ENCODE results near the gene FAM120B. TPM values are rescaled to one million over a fixed set of nuclear protein-coding genes. Genes with fewer than 3 reads are reported as not detected.

Gene FAM120B
- total RNA-seq, 1 experiment from 2014 or later: 25.2 TPM

- TF ChIP-seq MAX (IDR thresholded peaks at IDR 0.05): no peak
- TF ChIP-seq SRF (IDR thresholded peaks at IDR 0.05; ENCODE audit: low read depth): no peak
- no peak for TF ChIP-seq SP1 (IDR thresholded peaks at IDR 0.05; ENCODE audit: low read depth)
- TF ChIP-seq ATF3 (IDR thresholded peaks at IDR 0.05): no peak
- no peak for TF ChIP-seq RAD21 (IDR thresholded peaks at IDR 0.05; ENCODE audit: low read depth)
Observed at GRCh38 chr6:170288852-170289179, 17.7 kb upstream of the FAM120B start (continued).

- Histone ChIP-seq H3K9me3 (ENCODE audit: control insufficient read depth in 1 of 2, insufficient read depth in 1 of 2, low read depth in 1 of 2, low read length in 2 of 2) (no peaks in the 10 kb centered on the region), H3K27ac (ENCODE audit: low read depth, low read length) (no peak overlapping the region), H3K9me2 (ENCODE audit: insufficient read depth) (no peaks in the 10 kb centered on the region), H4K20me1 (ENCODE audit: insufficient read depth) (no peaks in the 10 kb centered on the region), H3K79me2 (ENCODE audit: insufficient read depth, low read length) (no peaks in the 10 kb centered on the region), H3K27me3 (ENCODE audit: insufficient read depth, low read length) (peaks cover 4% of the 10 kb centered on the region; the same call in 1 of the 2 replicates), H3K4me2 (ENCODE audit: low read length) (peak overlapping the region; percentile 90), H3K9ac (ENCODE audit: low read length) (no peak overlapping the region), H3K4me3 (replicated peaks in 1 of 2; ENCODE audit: low read depth in 1 of 2, low read length in 2 of 2) (no peak overlapping the region; a peak in 1 of 4 replicates), H2AFZ (ENCODE audit: low read depth, low read length, poor library complexity, severe bottlenecking) (no peak overlapping the region), H3K36me3 (ENCODE audit: control insufficient read depth in 1 of 2, insufficient read depth in 2 of 2, low read length in 2 of 2) (no peaks in the 10 kb centered on the region; a peak in 1 of 4 replicates), H3K4me1 (ENCODE audit: control insufficient read depth in 1 of 2, insufficient read depth in 2 of 2, low read length in 2 of 2) (peaks cover 0 to 7% of the 10 kb centered on the region in 2 experiments; a peak in 2 of 4 replicates)
- DNase-seq (ENCODE audit: low read depth, low spot score) (no peak), ATAC-seq (no peak)
- intact Hi-C loops (cut with micrococcal nuclease): no loop called here
- ChIA-PET POLR2A (no interaction called here), CTCF (no interaction called here), RAD21 (ENCODE audit: low non-redundant PET in 1 of 2, low total read pairs in 2 of 2, uncharacterized antibody in 2 of 2, unreplicated experiment in 2 of 2) (no interaction called here)
- TF ChIP-seq ZBTB33 (IDR thresholded peaks at IDR 0.05; ENCODE audit: extremely low read depth, insufficient replicate concordance, low read length) (no peak), MAX (IDR thresholded peaks at IDR 0.05) (no peak)
- no TSS peak for BruUV-seq (replicated peaks)
Observed at GRCh38 chr6:170289180-170289931, 17.2 kb upstream of the FAM120B start.

Data from HCT116 (cell line).